CD14-positive monocyte (primary cell): ENCODE measurements around the gene HLA-A. TPM values are rescaled to one million over a fixed set of nuclear protein-coding genes. Genes with fewer than 3 reads are reported as not detected.
A peak's percentile ranks its signal among the peaks of the same experiment; 100 is the strongest.

Experiments
- DNase-seq, 3 donors: peaks; one replicate each; pipeline ENCODE4 v3.0.0-alpha.2; 2011 to 2022
- H2AFZ ChIP-seq: 2 replicates; pipeline ENCODE4 v1.6.0; 2012; ENCODE audit warnings: mild to moderate bottlenecking, low read depth, low read length, inconsistent platforms; ENCODE audit not compliant: insufficient read depth, poor library complexity, severe bottlenecking
- H3K27ac ChIP-seq, 2 donors: 1 replicate in 1 of 2; 2 replicates in 1 of 2; pipeline ENCODE4 v1.5.1; 2012 to 2013; ENCODE audit warnings: low read length in 2 of 2, control low read depth in 1 of 2, inconsistent platforms in 1 of 2, low read depth in 1 of 2, mild to moderate bottlenecking in 1 of 2
- H3K27me3 ChIP-seq, 2 donors: one replicate each; pipeline versions ENCODE4 v1.6.0 to v1.6.1; 2011 to 2013; ENCODE audit warnings: low read length in 2 of 2; ENCODE audit not compliant: control insufficient read depth in 2 of 2, insufficient read depth in 2 of 2
- H3K36me3 ChIP-seq, 2 donors: replicated peaks in 1 of 2; 1 replicate in 1 of 2; 2 replicates in 1 of 2; pipeline versions ENCODE4 v1.5.1 to v1.6.1; 2012 to 2013; ENCODE audit warnings: low read length in 2 of 2, control low read depth in 1 of 2, inconsistent platforms in 1 of 2, mild to moderate bottlenecking in 1 of 2; ENCODE audit not compliant: insufficient read depth in 2 of 2, control insufficient read depth in 1 of 2
- H3K4me1 ChIP-seq, 2 donors: 1 replicate in 1 of 2; 2 replicates in 1 of 2; pipeline versions ENCODE4 v1.5.1 to v1.6.1; 2012 to 2013; ENCODE audit warnings: low read length in 2 of 2, control low read depth in 1 of 2, inconsistent platforms in 1 of 2, mild to moderate bottlenecking in 1 of 2, moderate library complexity in 1 of 2; ENCODE audit not compliant: insufficient read depth in 2 of 2, control insufficient read depth in 1 of 2
- H3K4me2 ChIP-seq: replicated peaks from 2 replicates; pipeline ENCODE3; 2012; ENCODE audit warnings: low read length, moderate library complexity, mild to moderate bottlenecking; ENCODE audit not compliant: poor library complexity, severe bottlenecking; ENCODE audit errors: extremely low read depth
- H3K4me3 ChIP-seq, 3 experiments: fragments of 200-600 bp in 1 of 3; sonication (generic) in 1 of 3; replicated peaks in 1 of 3; 1 replicate in 2 of 3; 2 replicates in 1 of 3; pipeline ENCODE4 v1.5.1; 2011 to 2013; ENCODE audit warnings: low read length in 3 of 3, mild to moderate bottlenecking in 3 of 3, control low read depth in 2 of 3, low read depth in 2 of 3, inconsistent platforms in 1 of 3, moderate library complexity in 1 of 3
- H3K79me2 ChIP-seq: 2 replicates; pipeline ENCODE4 v1.6.0; 2012; ENCODE audit warnings: mild to moderate bottlenecking, control low read depth, inconsistent platforms, low read length, moderate library complexity; ENCODE audit not compliant: insufficient read depth
- H3K9ac ChIP-seq: 2 replicates; pipeline ENCODE4 v1.6.0; 2017; ENCODE audit warnings: low read length, mild to moderate bottlenecking; ENCODE audit not compliant: insufficient read depth, poor library complexity, severe bottlenecking
- H3K9me3 ChIP-seq, 2 donors: replicated peaks in 1 of 2; 1 replicate in 1 of 2; 2 replicates in 1 of 2; pipeline versions ENCODE4 v1.5.1 to v1.6.1; 2012 to 2013; ENCODE audit warnings: low read length in 2 of 2, control low read depth in 1 of 2; ENCODE audit not compliant: control insufficient read depth in 1 of 2, insufficient read depth in 1 of 2
- H4K20me1 ChIP-seq: 2 replicates; pipeline ENCODE4 v1.6.0; 2012; ENCODE audit warnings: mild to moderate bottlenecking, low read length, control low read depth, moderate library complexity; ENCODE audit not compliant: insufficient read depth
- H3K27ac Mint-ChIP-seq, 7 donors: one replicate each; pipeline ENCODE4 v1.8.0; 2020; ENCODE audit warnings: mild to moderate bottlenecking in 7 of 7, mixed read lengths in 7 of 7, moderate library complexity in 6 of 7, inconsistent platforms in 2 of 7
- H3K27me3 Mint-ChIP-seq, 3 donors: one replicate each; pipeline ENCODE4 v1.8.0; 2021 to 2022; ENCODE audit warnings: low read depth in 3 of 3, mild to moderate bottlenecking in 3 of 3, mixed read lengths in 3 of 3, moderate library complexity in 3 of 3, inconsistent platforms in 1 of 3
- H3K36me3 Mint-ChIP-seq, 2 donors: one replicate each; pipeline ENCODE4 v1.8.0; 2020; ENCODE audit warnings: mixed read lengths in 2 of 2, inconsistent platforms in 1 of 2, mild to moderate bottlenecking in 1 of 2
- H3K4me1 Mint-ChIP-seq: one replicate; pipeline ENCODE4 v1.8.0; 2020; ENCODE audit warnings: mild to moderate bottlenecking, mixed read lengths
- H3K4me3 Mint-ChIP-seq, 2 donors: one replicate each; pipeline ENCODE4 v1.8.0; 2020; ENCODE audit warnings: mild to moderate bottlenecking in 2 of 2, mixed read lengths in 2 of 2, moderate library complexity in 1 of 2
- H3K9me3 Mint-ChIP-seq, 7 donors: one replicate each; pipeline ENCODE4 v1.8.0; 2020 to 2022; ENCODE audit warnings: mixed read lengths in 7 of 7, mild to moderate bottlenecking in 6 of 7, moderate library complexity in 6 of 7, inconsistent platforms in 2 of 7
- CTCF ChIP-seq: fragments of 200-600 bp; IDR thresholded peaks from one replicate; pipeline ENCODE4 v1.8.0; 2022; ENCODE audit warnings: antibody characterized with exemption, mild to moderate bottlenecking
- WGBS: methylation state at CpG from one replicate; pipeline ENCODE4 v1.1.5; 2013; ENCODE audit warnings: missing lambda C conversion rate; ENCODE audit not compliant: insufficient coverage; 5-methylcytosine and 5-hydroxymethylcytosine counted together
- intact Hi-C, 2 donors: fragments of 100-400 bp; cut with micrococcal nuclease; formaldehyde crosslinking; loops; one replicate each; pipeline versions ENCODE4 v1.15.0 to v1.15.1; 2023
- polyA plus RNA-seq, 3 donors: library from polyadenylated mRNA; depleted of rRNA in 1 of 3; unstranded in 2 of 3; stranded (reverse) in 1 of 3; fragments of 300-500 nt in 2 of 3; fragments of >200 nt in 1 of 3; fragmentation: Illumina TruSeq in 2 of 3; gene quantifications; 1 replicate in 2 of 3; 2 replicates in 1 of 3; pipeline ENCODE4 v1.2.3, GENCODE V29; 2012 to 2021

The HLA-A gene
- polyA plus RNA-seq, 3 donors = 1,518 to 2,788 (median 1,574) TPM

GRCh38 chr6:29953686-29954085 lies 11.4 kb downstream of the HLA-A start:
- no peak for DNase-seq
- Histone ChIP-seq H4K20me1 (peaks cover 12% of the 10 kb centered on the region), H3K27ac (no peak overlapping the region), H3K4me1 (peaks cover 1 to 7% of the 10 kb centered on the region in 2 donors), H3K4me3 (no peak overlapping the region), H3K4me2 (no peak overlapping the region), H3K9me3 (no peaks in the 10 kb centered on the region), H3K9ac (no peak overlapping the region), H2AFZ (no peak overlapping the region), H3K27me3 (no peaks in the 10 kb centered on the region), H3K36me3 (peaks cover 4 to 6% of the 10 kb centered on the region in 2 donors), H3K79me2 (no peaks in the 10 kb centered on the region)
- H3K4me3 Mint-ChIP-seq = no peak overlapping the region
- H3K36me3 Mint-ChIP-seq = peaks cover 9 to 12% of the 10 kb centered on the region in 2 donors
- peaks cover 0 to 2% (median 1%) of the 10 kb centered on the region in 3 donors for H3K27me3 Mint-ChIP-seq
- H3K27ac Mint-ChIP-seq = peak overlapping the region in 1 of 7 donors; percentile 4
- intact Hi-C loops = no loop called here
- TF ChIP-seq CTCF = no peak
- H3K4me1 Mint-ChIP-seq = peaks cover 22% of the 10 kb centered on the region
- 57% methylated on average over 2 of the region's 2 CpGs for whole genome bisulfite sequencing
- no peaks in the 10 kb centered on the region for H3K9me3 Mint-ChIP-seq

- H3K36me3 Mint-ChIP-seq = peaks cover 4 to 9% of the 10 kb centered on the region in 2 donors
These were observed 11.9 kb downstream of the HLA-A start for GRCh38 chr6:29954272-29954671.

More at GRCh38 chr6:29954272-29954671, 11.9 kb downstream of the HLA-A start:
- Histone ChIP-seq H3K9me3 (no peaks in the 10 kb centered on the region), H4K20me1 (peaks cover 6% of the 10 kb centered on the region), H3K36me3 (peaks cover under 1 to 4% of the 10 kb centered on the region in 2 donors), H3K27me3 (no peaks in the 10 kb centered on the region), H3K27ac (no peak overlapping the region), H3K4me2 (no peak overlapping the region), H3K9ac (no peak overlapping the region), H3K4me3 (no peak overlapping the region), H2AFZ (no peak overlapping the region), H3K79me2 (no peaks in the 10 kb centered on the region), H3K4me1 (peaks cover 7 to 12% of the 10 kb centered on the region in 2 donors)
- TF ChIP-seq CTCF = no peak
- H3K4me3 Mint-ChIP-seq = no peak overlapping the region
- intact Hi-C loops = no loop called here
- no peak for DNase-seq
- H3K9me3 Mint-ChIP-seq = peaks cover 0 to 3% (median 0%) of the 10 kb centered on the region in 7 donors
- H3K27ac Mint-ChIP-seq = no peak overlapping the region
- WGBS = 33% methylated on average over 1 of the region's 1 CpG
- peaks cover 0 to 2% (median 0%) of the 10 kb centered on the region in 3 donors for H3K27me3 Mint-ChIP-seq
- peaks cover 22% of the 10 kb centered on the region for H3K4me1 Mint-ChIP-seq
